ENCODE results near the gene OR2F1. TPM values are rescaled to one million over a fixed set of nuclear protein-coding genes. Genes with fewer than 3 reads are reported as not detected.

Gene OR2F1
- total RNA-seq, 1 experiment from 2014 or later: not detected

- DNase-seq: no peak
- intact Hi-C loops (cut with micrococcal nuclease; ENCODE audit: unreplicated experiment): no loop called here
- H3K27me3 ChIP-seq (ENCODE audit: insufficient read depth, low read depth): no peaks in the 10 kb centered on the region
- H3K4me1 ChIP-seq (replicated peaks; ENCODE audit: insufficient read depth): no peaks in the 10 kb centered on the region
- H3K79me2 ChIP-seq (ENCODE audit: low read depth): no peaks in the 10 kb centered on the region
- no peak for TF ChIP-seq CTCF (conservative IDR thresholded peaks at IDR 0.05)
- no peak for TF ChIP-seq EZH2 (IDR thresholded peaks at IDR 0.05; ENCODE audit: low read depth)
- H3K36me3 ChIP-seq (ENCODE audit: low read depth): no peaks in the 10 kb centered on the region
- ChIA-PET POLR2A (ENCODE audit: unreplicated experiment) (no interaction called here), CTCF (no interaction called here)
- H3K9me2 ChIP-seq (ENCODE audit: insufficient read depth): no peaks in the 10 kb centered on the region
- no peak within 1 kb of the TSS for H3K4me2 ChIP-seq
- H4K20me1 ChIP-seq (ENCODE audit: insufficient read depth): no peaks in the 10 kb centered on the region
- no peaks in the 10 kb centered on the region for H3K9me3 ChIP-seq (ENCODE audit: insufficient read depth, low read depth)
- no TSS peak for BruUV-seq (replicated peaks)
- H3K4me3 ChIP-seq: no peak within 1 kb of the TSS
- H3F3A ChIP-seq (ENCODE audit: insufficient read depth, low read depth): no peaks in the 10 kb centered on the region
- H2AFZ ChIP-seq: no peak within 1 kb of the TSS
- no peak within 1 kb of the TSS for H3K27ac ChIP-seq
These were observed 45.4 kb downstream of the OR2F1 start, which contains the start of gene OR6B1 for GRCh38 chr7:144000020-144000419. Gene OR6B1 (plus strand): TSS chr7:144000320. CDS start chr7:144003997, 3,677 bp downstream.

DNA sequence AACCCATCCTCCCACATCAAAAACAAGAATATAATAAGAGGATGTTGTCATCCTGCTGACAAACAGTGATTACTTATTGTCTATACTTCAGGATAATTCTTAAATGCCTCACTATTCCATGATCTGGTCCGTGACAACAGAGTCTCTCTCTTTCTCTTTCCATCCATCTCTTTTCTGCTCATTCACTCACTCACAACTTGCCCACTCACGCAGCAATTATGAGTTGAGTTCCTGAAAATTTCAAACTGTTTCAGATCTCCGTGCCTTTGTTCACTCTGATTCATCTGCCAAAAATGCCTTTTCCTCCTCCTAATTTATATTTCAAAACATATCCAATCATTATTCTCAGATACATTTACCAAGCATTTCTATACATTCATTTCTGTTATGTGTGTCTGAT, 46.9 kb downstream of the OR2F1 start:
- DNase-seq: no peak
- H3K4me1 ChIP-seq (replicated peaks; ENCODE audit: insufficient read depth): no peaks in the 10 kb centered on the region
- H3K27me3 ChIP-seq (ENCODE audit: insufficient read depth, low read depth): no peaks in the 10 kb centered on the region
- no peaks in the 10 kb centered on the region for H3K79me2 ChIP-seq (ENCODE audit: low read depth)
- BruUV-seq (replicated peaks): no TSS peak
- no peak overlapping the region for H3K27ac ChIP-seq
- ChIA-PET POLR2A (ENCODE audit: unreplicated experiment) (no interaction called here), CTCF (no interaction called here)
- no peaks in the 10 kb centered on the region for H3F3A ChIP-seq (ENCODE audit: insufficient read depth, low read depth)
- no peaks in the 10 kb centered on the region for H3K36me3 ChIP-seq (ENCODE audit: low read depth)
- no peaks in the 10 kb centered on the region for H4K20me1 ChIP-seq (ENCODE audit: insufficient read depth)
- H3K4me2 ChIP-seq: no peak overlapping the region
- H3K9me3 ChIP-seq (ENCODE audit: insufficient read depth, low read depth): no peaks in the 10 kb centered on the region
- no peaks in the 10 kb centered on the region for H3K9me2 ChIP-seq (ENCODE audit: insufficient read depth)
- TF ChIP-seq CTCF (conservative IDR thresholded peaks at IDR 0.05) (no peak), EZH2 (IDR thresholded peaks at IDR 0.05; ENCODE audit: low read depth) (no peak)
- no peak overlapping the region for H2AFZ ChIP-seq
- no peak overlapping the region for H3K4me3 ChIP-seq
- intact Hi-C loops (cut with micrococcal nuclease; ENCODE audit: unreplicated experiment): no loop called here

DNA sequence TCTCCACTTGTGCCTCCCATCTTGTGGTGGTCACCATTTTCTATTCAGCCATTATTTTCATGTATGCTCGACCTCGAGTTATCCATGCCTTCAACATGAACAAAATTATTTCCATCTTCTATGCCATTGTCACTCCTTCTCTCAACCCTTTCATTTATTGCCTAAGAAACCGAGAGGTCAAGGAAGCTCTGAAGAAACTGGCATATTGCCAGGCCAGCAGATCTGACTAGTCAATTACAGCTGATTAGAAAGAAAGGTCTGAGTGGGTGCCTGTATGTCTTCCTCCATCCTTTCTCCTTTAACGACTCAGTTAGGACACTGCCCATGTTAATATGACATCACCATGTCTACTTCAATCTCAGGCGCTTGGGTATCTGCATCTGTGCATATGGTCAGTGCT, 50.1 kb downstream of the OR2F1 start:
- no peak overlapping the region for H3K4me3 ChIP-seq
- H3K9me3 ChIP-seq (ENCODE audit: insufficient read depth, low read depth): peaks cover 12% of the 10 kb centered on the region; the same call in 1 of the 2 replicates
- 0 out of 2 replicates have a peak, but pooled peaks cover 3% of the 10 kb centered on the region for H3K9me2 ChIP-seq (ENCODE audit: insufficient read depth)
- no peak overlapping the region for H3K27ac ChIP-seq
- no peaks in the 10 kb centered on the region for H4K20me1 ChIP-seq (ENCODE audit: insufficient read depth)
- no peak overlapping the region for H3K4me2 ChIP-seq
- H3K27me3 ChIP-seq (ENCODE audit: insufficient read depth, low read depth): no peaks in the 10 kb centered on the region
- intact Hi-C loops (cut with micrococcal nuclease; ENCODE audit: unreplicated experiment): no loop called here
- H2AFZ ChIP-seq: no peak overlapping the region
- no TSS peak for BruUV-seq (replicated peaks)
- CTCF ChIA-PET: no interaction called here
- POLR2A ChIA-PET (ENCODE audit: unreplicated experiment): no interaction called here
- no peak for TF ChIP-seq CTCF (conservative IDR thresholded peaks at IDR 0.05)
- TF ChIP-seq EZH2 (IDR thresholded peaks at IDR 0.05; ENCODE audit: low read depth): no peak
- H3F3A ChIP-seq (ENCODE audit: insufficient read depth, low read depth): no peaks in the 10 kb centered on the region
- no peak for DNase-seq
- H3K4me1 ChIP-seq (replicated peaks; ENCODE audit: insufficient read depth): no peaks in the 10 kb centered on the region
- H3K36me3 ChIP-seq (ENCODE audit: low read depth): no peaks in the 10 kb centered on the region
- no peaks in the 10 kb centered on the region for H3K79me2 ChIP-seq (ENCODE audit: low read depth)

Measured in PC-9 (cell line).